Parathyroid adenoma (tissue), 2 donors: ENCODE measurements around the gene MMP8.

ENCODE experiments used
- H2AFZ ChIP-seq: fragments of 300-600 bp; sonication (generic); one replicate; pipeline ENCODE4 v1.7.0; 2017; ENCODE audit warnings: antibody characterized with exemption, mild to moderate bottlenecking
- H3K27ac ChIP-seq: fragments of 300-600 bp; sonication (generic); one replicate; pipeline ENCODE4 v1.7.0; 2017
- H3K27me3 ChIP-seq: fragments of 300-600 bp; sonication (generic); one replicate; pipeline ENCODE4 v1.7.0; 2017; ENCODE audit warnings: low read length; ENCODE audit not compliant: control insufficient read depth, insufficient read depth
- H3K36me3 ChIP-seq: fragments of 300-600 bp; sonication (generic); one replicate; pipeline ENCODE4 v1.7.0; 2017; ENCODE audit warnings: low read length; ENCODE audit not compliant: control insufficient read depth, insufficient read depth
- H3K4me1 ChIP-seq: fragments of 300-600 bp; sonication (generic); one replicate; pipeline ENCODE4 v1.7.0; 2017; ENCODE audit warnings: control low read depth
- H3K4me2 ChIP-seq: fragments of 300-600 bp; sonication (generic); one replicate; pipeline ENCODE4 v1.7.0; 2017; ENCODE audit warnings: low read length
- H3K4me3 ChIP-seq: fragments of 300-600 bp; sonication (generic); one replicate; pipeline ENCODE4 v1.7.0; 2017; ENCODE audit warnings: low read depth, low read length
- H3K79me2 ChIP-seq: fragments of 300-600 bp; sonication (generic); one replicate; pipeline ENCODE4 v1.7.0; 2017; ENCODE audit warnings: control low read depth
- H3K9ac ChIP-seq: fragments of 300-600 bp; sonication (generic); one replicate; pipeline ENCODE4 v1.7.0; 2017; ENCODE audit warnings: mild to moderate bottlenecking
- H3K9me3 ChIP-seq: fragments of 300-600 bp; sonication (generic); one replicate; pipeline ENCODE4 v1.7.0; 2017; ENCODE audit warnings: low read length; ENCODE audit not compliant: control insufficient read depth
- CTCF ChIP-seq: fragments of 300-600 bp; sonication (generic); IDR thresholded peaks from one replicate; pipeline ENCODE4 v1.7.0; 2017; ENCODE audit warnings: antibody characterized with exemption, mild to moderate bottlenecking
- donor health status: primary hyperparathyroidism.

The MMP8 gene

GRCh38 chr11:102722821-102723220, 1.9 kb downstream of the MMP8 start:
- Histone ChIP-seq H3K27me3 (no peaks in the 10 kb centered on the region), H3K36me3 (no peaks in the 10 kb centered on the region), H3K9ac (no peak overlapping the region)

GRCh38 chr11:102719620-102720277, 5.0 kb downstream of the MMP8 start:
- H2AFZ ChIP-seq: no peak overlapping the region
- TF ChIP-seq CTCF: no peak
- no peaks in the 10 kb centered on the region for H3K79me2 ChIP-seq
- H3K27ac ChIP-seq: no peak overlapping the region
- no peak overlapping the region for H3K9ac ChIP-seq
- H3K9me3 ChIP-seq: no peaks in the 10 kb centered on the region
- H3K4me3 ChIP-seq: no peak overlapping the region
- no peak overlapping the region for H3K4me2 ChIP-seq
- H3K36me3 ChIP-seq: no peaks in the 10 kb centered on the region
- no peaks in the 10 kb centered on the region for H3K4me1 ChIP-seq
- no peaks in the 10 kb centered on the region for H3K27me3 ChIP-seq

More at GRCh38 chr11:102722821-102723220, 1.9 kb downstream of the MMP8 start:
- TF ChIP-seq CTCF: no peak
- H3K4me1 ChIP-seq: no peaks in the 10 kb centered on the region
- H3K9me3 ChIP-seq: no peaks in the 10 kb centered on the region
- no peak overlapping the region for H2AFZ ChIP-seq
- H3K79me2 ChIP-seq: no peaks in the 10 kb centered on the region
- H3K4me2 ChIP-seq: no peak overlapping the region
- H3K4me3 ChIP-seq: no peak overlapping the region
- no peak overlapping the region for H3K27ac ChIP-seq

- no peaks in the 10 kb centered on the region for H3K79me2 ChIP-seq
- H3K4me3 ChIP-seq: no peak overlapping the region
- no peak overlapping the region for H3K4me2 ChIP-seq
- H3K4me1 ChIP-seq: no peaks in the 10 kb centered on the region
- no peak overlapping the region for H3K9ac ChIP-seq
- no peak overlapping the region for H2AFZ ChIP-seq
- no peaks in the 10 kb centered on the region for H3K36me3 ChIP-seq
- no peak for TF ChIP-seq CTCF
- no peaks in the 10 kb centered on the region for H3K9me3 ChIP-seq
- H3K27ac ChIP-seq: no peak overlapping the region
- no peaks in the 10 kb centered on the region for H3K27me3 ChIP-seq
Measured at GRCh38 chr11:102717280-102717679, 7.5 kb downstream of the MMP8 start.

GRCh38 chr11:102716527-102716926, 8.2 kb downstream of the MMP8 start:
- Histone ChIP-seq H3K4me1 (no peaks in the 10 kb centered on the region), H3K9ac (no peak overlapping the region), H3K27me3 (no peaks in the 10 kb centered on the region), H3K4me2 (no peak overlapping the region), H3K27ac (no peak overlapping the region), H2AFZ (no peak overlapping the region), H3K4me3 (no peak overlapping the region), H3K9me3 (no peaks in the 10 kb centered on the region), H3K79me2 (no peaks in the 10 kb centered on the region), H3K36me3 (no peaks in the 10 kb centered on the region)
- no peak for TF ChIP-seq CTCF

- H3K27ac ChIP-seq: no peak overlapping the region
- H2AFZ ChIP-seq: no peak overlapping the region
- H3K9me3 ChIP-seq: no peaks in the 10 kb centered on the region
- no peaks in the 10 kb centered on the region for H3K27me3 ChIP-seq
- no peak overlapping the region for H3K9ac ChIP-seq
- H3K36me3 ChIP-seq: no peaks in the 10 kb centered on the region
- H3K4me3 ChIP-seq: no peak overlapping the region
- no peak overlapping the region for H3K4me2 ChIP-seq
- TF ChIP-seq CTCF: no peak
- no peaks in the 10 kb centered on the region for H3K79me2 ChIP-seq
- no peaks in the 10 kb centered on the region for H3K4me1 ChIP-seq
Measured at GRCh38 chr11:102712137-102712536, 12.6 kb downstream of the MMP8 start.
